ENCODE results near the gene JMJD1C.

The JMJD1C gene

DNA sequence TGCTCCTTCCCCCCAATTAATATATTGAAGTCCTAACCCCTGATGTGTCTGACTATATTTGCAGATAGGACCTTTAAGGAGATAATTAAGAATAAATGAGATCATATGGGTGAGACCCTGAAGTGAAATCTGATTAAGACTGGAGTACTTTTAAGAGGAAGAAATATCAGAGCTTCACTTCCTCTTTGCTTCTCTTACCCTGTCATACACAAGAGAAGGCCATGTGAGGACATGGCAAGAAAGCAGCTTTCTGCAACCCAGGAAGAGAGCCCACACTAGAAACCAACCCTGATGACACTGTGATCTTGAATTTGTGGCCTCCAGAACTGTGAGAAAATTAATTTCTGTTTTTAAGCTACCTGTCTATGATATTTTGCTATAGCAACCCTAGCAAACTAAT, 44.2 kb downstream of the JMJD1C start:
- Mint-ChIP-seq H3K4me3 (peak overlapping the region; percentile 35 to 36), H3K27me3 (no peaks in the 10 kb centered on the region), H3K36me3 (peaks cover 2 to 5% of the 10 kb centered on the region in 2 donors), H3K4me1 (peaks cover 15 to 32% of the 10 kb centered on the region in 2 donors), H3K27ac (peak overlapping the region; percentile 90), H3K9me3 (no peaks in the 10 kb centered on the region)
- DNase-seq, result peak; percentile 14
- ATAC-seq (replicated peaks), result peak; percentile 100

DNA sequence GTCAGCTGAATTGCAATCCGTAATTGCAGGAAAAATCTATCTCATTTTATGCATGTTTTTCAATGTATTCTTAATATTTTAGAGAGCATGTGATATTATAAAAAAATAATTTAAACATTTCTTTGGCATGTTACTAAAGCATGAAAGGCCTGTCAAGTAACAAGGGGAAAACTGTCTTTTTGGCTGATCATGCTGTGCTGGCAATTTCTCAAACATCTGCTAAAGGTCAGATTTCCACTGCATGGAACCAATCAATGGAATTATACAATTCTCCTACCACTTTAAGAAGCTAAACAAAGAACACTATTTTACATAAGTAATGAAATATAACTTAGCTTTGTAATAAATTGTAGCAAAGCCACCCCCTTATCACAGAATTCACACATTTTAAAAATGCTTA, 49.4 kb downstream of the JMJD1C start:
- H3K27me3 Mint-ChIP-seq, result no peaks in the 10 kb centered on the region
- H3K4me1 Mint-ChIP-seq, result peaks cover 13 to 22% of the 10 kb centered on the region in 2 donors
- no peak for ATAC-seq (replicated peaks)
- H3K36me3 Mint-ChIP-seq, result peaks cover 0 to 4% of the 10 kb centered on the region in 2 donors
- H3K27ac Mint-ChIP-seq, result no peak overlapping the region
- no peaks in the 10 kb centered on the region for H3K9me3 Mint-ChIP-seq
- H3K4me3 Mint-ChIP-seq, result no peak overlapping the region
- no peak for DNase-seq

DNA sequence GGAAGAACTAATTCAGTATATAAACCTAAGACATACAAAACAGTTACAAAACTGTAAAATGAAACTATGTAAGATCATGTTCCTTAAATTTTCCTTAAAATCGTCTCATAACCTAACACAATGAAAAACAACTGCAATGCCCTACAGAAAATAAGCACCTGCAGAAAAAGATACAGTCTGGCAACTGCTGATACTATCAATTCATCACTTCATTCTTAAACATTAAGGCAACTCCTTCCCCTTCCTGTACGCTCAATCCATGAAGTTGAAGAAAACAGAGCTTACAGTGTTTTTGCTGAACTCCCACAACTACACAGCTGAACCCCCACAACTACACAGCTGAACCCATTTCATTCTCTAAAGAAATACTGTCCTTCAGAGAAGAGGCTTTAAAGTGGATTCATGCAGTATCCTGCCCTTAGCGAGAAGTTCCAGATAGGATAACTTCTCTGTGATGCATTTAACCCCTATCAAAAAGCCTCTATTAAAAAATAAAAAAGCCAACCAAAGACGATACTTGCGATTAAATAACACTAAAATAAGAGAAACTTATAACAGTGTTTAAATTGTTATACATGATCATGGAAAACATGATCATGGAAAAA, 50.0 kb downstream of the JMJD1C start:
- no peak overlapping the region for H3K4me3 Mint-ChIP-seq
- peaks cover 11 to 18% of the 10 kb centered on the region in 2 donors for H3K4me1 Mint-ChIP-seq
- peaks cover 0 to 4% of the 10 kb centered on the region in 2 donors for H3K36me3 Mint-ChIP-seq
- DNase-seq, result no peak
- no peaks in the 10 kb centered on the region for H3K9me3 Mint-ChIP-seq
- no peaks in the 10 kb centered on the region for H3K27me3 Mint-ChIP-seq
- no peak for ATAC-seq (replicated peaks)
- H3K27ac Mint-ChIP-seq, result peak overlapping the region; percentile 48

DNA sequence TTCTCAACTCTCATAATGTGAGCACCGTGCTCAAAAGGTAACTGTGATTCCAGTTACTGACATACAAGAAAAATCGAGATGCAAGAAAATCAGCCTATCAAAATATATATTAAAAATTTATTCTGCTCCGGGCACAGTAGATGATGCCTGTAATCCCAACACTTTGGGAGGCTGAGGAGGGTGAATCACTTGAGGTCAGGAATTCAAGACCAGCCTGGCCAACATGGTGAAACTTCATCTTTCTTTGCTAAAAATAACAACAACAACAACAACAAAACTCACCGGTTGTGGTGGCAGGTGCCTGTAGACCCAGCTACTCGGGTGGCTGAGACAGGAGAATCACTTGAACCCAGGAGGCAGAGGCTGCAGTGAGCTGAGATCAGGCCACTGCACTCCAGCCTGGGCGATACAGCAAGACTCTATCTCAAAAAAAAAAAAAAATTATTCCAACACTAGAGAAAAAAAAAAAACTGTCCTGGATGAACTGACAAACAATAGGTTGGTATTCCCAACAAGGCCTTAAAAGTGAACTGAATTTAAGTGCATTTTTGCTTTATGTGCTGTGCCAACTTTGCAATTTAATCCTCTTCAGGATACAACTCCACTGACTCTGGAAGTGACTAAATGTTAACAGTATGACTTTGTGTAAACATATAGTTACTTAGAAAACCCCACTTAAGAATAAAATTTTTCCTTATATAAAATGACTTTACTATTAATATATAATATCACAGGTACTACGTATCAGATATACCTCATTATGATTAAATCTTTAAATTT, 51.1 kb downstream of the JMJD1C start:
- Mint-ChIP-seq H3K4me1 (peaks cover 15 to 19% of the 10 kb centered on the region in 2 donors), H3K27me3 (no peaks in the 10 kb centered on the region), H3K36me3 (peaks cover 0 to 2% of the 10 kb centered on the region in 2 donors), H3K9me3 (no peaks in the 10 kb centered on the region), H3K4me3 (no peak overlapping the region), H3K27ac (no peak overlapping the region)
- DNase-seq (no peak), ATAC-seq (replicated peaks) (no peak)

DNA sequence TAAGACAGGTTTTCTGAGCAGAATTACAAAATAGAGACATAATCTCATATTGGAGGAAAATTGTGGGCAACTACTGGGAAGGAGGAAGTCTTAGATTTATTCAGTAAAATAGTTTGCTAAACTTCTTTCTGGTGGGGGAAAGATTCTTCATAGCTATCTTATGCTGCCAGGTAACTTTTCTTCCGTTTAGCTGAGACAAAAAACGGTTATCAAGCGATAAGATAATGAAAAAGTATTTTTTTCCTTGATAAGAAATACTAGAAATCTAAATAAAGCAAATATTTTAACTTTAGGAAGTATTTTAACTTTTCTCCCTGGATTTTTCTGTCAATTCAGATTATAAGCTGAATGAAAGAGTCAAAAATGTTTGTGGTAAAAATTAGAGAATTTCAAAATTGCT, 52.3 kb downstream of the JMJD1C start:
- Mint-ChIP-seq H3K36me3 (peaks cover 0 to 2% of the 10 kb centered on the region in 2 donors), H3K4me1 (peaks cover 21 to 27% of the 10 kb centered on the region in 2 donors), H3K4me3 (no peak overlapping the region), H3K27me3 (no peaks in the 10 kb centered on the region), H3K27ac (no peak overlapping the region), H3K9me3 (no peaks in the 10 kb centered on the region)
- DNase-seq (no peak), ATAC-seq (replicated peaks) (no peak)

DNA sequence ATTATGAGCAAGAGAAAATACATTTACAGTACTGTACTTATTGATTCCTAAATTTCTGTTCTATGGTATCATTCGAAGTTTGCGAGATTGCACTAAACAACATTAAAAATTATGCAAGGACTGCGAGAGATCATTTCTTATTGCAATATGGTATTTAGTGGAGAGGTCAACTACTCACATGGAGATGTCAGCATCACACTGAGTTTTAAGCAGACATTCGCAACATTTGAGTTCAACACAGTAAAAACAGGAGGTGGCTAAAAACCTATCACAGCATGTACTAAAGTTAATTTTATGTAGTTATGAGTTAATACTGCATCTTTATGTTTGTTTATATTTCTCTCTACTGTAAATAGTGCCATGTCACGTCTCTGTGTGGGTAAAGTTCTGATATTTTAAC, 53.5 kb downstream of the JMJD1C start:
- DNase-seq, result no peak
- H3K27me3 Mint-ChIP-seq, result no peaks in the 10 kb centered on the region
- ATAC-seq (replicated peaks), result no peak

DNA sequence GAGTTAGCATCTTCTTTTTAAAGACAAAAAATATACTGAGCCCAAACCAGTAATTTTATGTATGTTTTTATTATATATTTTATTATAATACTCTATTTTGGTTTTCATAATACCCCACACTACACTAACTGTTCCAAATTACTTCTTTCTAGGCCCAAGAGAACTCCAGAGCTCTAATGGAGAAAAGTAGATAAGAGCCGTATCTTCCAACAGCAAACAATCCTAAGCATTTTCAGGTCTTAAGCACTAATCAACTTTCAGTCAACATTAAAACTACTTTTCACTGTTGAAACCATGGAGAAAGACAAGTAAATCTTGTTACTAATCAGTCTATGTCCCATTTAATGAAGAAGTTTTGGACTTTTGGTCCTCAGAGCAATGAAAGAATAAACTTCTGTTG, 55.1 kb downstream of the JMJD1C start:
- Mint-ChIP-seq H3K4me3 (no peak overlapping the region), H3K36me3 (peaks cover 8 to 9% of the 10 kb centered on the region in 2 donors), H3K9me3 (no peaks in the 10 kb centered on the region), H3K27me3 (no peaks in the 10 kb centered on the region), H3K4me1 (peaks cover 19 to 43% of the 10 kb centered on the region in 2 donors), H3K27ac (no peak overlapping the region)
- ATAC-seq (replicated peaks), result no peak
- DNase-seq, result no peak

More for the DNA sequence above, 53.5 kb downstream of the JMJD1C start:
- no peak overlapping the region for H3K27ac Mint-ChIP-seq
- no peaks in the 10 kb centered on the region for H3K9me3 Mint-ChIP-seq
- peaks cover 21 to 36% of the 10 kb centered on the region in 2 donors for H3K4me1 Mint-ChIP-seq
- peaks cover 7 to 8% of the 10 kb centered on the region in 2 donors for H3K36me3 Mint-ChIP-seq
- H3K4me3 Mint-ChIP-seq, result no peak overlapping the region

DNA sequence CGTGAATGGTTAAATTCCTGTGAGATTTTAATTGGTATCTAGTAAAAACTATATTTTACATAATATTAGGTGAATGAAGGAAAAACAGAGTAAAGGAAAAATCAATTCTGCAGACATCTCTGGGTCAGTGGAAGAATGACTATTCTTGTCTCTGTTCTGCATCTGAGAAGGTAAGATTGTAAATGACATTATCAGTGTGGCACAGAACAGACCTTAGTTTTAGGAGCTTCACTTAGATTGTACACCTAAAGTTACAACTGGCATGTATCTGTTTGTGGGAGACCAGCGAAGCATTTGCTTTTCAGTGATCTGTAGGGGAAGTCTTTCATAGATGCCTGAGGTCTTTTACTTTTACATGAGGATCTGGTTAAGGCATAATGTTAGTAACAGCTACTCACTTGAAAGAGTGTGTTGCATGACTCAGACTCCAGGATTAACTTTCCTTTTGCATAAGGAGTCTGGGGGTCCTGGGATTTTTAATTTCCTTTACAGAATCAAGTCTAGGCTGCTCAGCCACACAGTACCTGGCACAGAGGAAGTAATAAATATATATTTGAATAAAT, 56.2 kb downstream of the JMJD1C start:
- H3K27ac Mint-ChIP-seq, result no peak overlapping the region
- no peaks in the 10 kb centered on the region for H3K27me3 Mint-ChIP-seq
- ATAC-seq (replicated peaks), result peak; percentile 28 to 50
- no peaks in the 10 kb centered on the region for H3K9me3 Mint-ChIP-seq
- no peak for DNase-seq
- peak overlapping the region in 1 of 2 donors; percentile 41 for H3K4me3 Mint-ChIP-seq
- peaks cover 18 to 41% of the 10 kb centered on the region in 2 donors for H3K4me1 Mint-ChIP-seq
- H3K36me3 Mint-ChIP-seq, result peaks cover 8 to 9% of the 10 kb centered on the region in 2 donors

DNA sequence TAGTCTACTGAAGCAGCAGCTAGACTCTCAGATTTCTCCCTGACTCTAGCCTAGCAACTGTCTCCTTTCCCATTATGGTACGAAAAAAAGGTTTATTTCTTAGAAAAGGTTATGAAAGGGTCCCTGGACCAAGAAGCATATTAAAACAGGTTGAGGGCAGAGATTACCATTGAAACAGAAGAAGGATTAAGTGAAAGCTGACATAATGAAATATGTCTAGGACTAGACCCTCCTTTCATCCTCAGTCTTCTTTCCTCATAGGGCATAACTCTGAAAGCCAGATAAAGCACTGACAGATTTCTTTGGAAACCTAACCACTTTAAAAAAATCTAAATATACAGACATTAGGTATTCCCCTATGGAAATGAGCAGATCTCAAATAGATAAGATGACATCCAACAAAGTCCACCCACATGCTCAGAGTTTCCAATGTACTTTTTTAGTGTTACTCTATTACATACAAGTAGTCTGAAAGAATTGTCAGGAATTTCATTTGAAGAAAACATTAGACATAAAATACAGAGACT, 58.6 kb downstream of the JMJD1C start:
- no peaks in the 10 kb centered on the region for H3K9me3 Mint-ChIP-seq
- no peaks in the 10 kb centered on the region for H3K27me3 Mint-ChIP-seq
- H3K4me1 Mint-ChIP-seq, result peaks cover 18 to 41% of the 10 kb centered on the region in 2 donors
- peaks cover 7 to 12% of the 10 kb centered on the region in 2 donors for H3K36me3 Mint-ChIP-seq
- ATAC-seq (replicated peaks) (peak; percentile 85 to 94), DNase-seq (no peak)
- peak overlapping the region; percentile 73 for H3K27ac Mint-ChIP-seq
- H3K4me3 Mint-ChIP-seq, result peak overlapping the region; percentile 52 to 65

DNA sequence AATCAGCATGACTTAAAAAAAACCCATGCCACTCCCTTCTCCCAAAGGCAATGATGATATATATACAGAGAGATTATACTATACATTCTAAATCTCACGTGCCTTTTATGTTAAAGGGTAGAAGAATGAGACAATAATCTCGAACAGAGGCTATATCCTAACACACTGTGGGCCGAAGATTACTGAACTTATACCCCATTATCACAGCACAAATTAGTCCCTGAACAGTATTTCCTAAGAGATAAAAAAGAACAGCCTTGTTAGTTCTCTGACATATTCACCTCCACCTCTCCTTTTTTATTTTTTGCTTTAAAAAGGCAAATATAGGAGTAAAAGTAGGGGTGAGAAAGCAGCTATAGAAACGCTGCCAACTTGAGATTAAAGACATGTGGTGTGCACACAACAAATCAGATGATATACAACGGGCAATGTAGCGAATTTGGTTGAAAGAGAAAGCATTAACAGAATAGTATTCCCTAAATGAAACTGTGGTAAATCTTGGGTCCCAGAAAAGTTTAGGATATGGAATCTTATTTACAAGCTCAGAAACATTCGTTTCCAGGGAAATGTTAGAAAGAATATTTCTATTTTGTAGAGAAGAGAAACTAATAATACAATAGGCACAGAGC, 69.5 kb downstream of the JMJD1C start:
- no peaks in the 10 kb centered on the region for H3K27me3 Mint-ChIP-seq
- H3K4me1 Mint-ChIP-seq, result peaks cover 4 to 21% of the 10 kb centered on the region in 2 donors
- ATAC-seq (replicated peaks) (no peak), DNase-seq (no peak)
- no peak overlapping the region for H3K4me3 Mint-ChIP-seq
- H3K36me3 Mint-ChIP-seq, result peaks cover 10 to 21% of the 10 kb centered on the region in 2 donors
- no peak overlapping the region for H3K27ac Mint-ChIP-seq
- H3K9me3 Mint-ChIP-seq, result peaks cover 4 to 8% of the 10 kb centered on the region in 2 donors

DNA sequence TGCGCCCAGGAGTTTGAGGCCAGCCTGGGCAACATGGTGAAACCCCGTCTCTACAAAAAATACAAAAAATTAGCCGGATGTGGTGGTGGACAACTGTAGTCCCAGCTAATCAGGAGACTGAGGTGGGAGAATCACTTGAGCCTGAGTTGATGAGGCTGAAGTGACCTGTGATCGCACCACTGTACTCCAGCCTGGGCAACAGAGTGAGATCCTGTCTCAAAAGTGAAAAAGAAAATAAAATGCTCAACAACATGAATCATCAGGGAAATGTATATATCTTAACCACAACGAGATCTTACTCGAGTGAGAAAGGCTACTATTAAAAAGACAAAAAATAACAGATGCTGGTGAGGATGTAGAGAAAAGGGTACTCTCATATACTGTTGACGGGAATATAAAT, 72.7 kb downstream of the JMJD1C start:
- Mint-ChIP-seq H3K4me1 (peaks cover 9 to 25% of the 10 kb centered on the region in 2 donors), H3K27me3 (no peaks in the 10 kb centered on the region), H3K9me3 (peaks cover 15 to 21% of the 10 kb centered on the region in 2 donors), H3K36me3 (peaks cover 22 to 38% of the 10 kb centered on the region in 2 donors), H3K27ac (no peak overlapping the region), H3K4me3 (no peak overlapping the region)
- ATAC-seq (replicated peaks) (peak in 1 of 2 donors; percentile 10), DNase-seq (no peak)

DNA sequence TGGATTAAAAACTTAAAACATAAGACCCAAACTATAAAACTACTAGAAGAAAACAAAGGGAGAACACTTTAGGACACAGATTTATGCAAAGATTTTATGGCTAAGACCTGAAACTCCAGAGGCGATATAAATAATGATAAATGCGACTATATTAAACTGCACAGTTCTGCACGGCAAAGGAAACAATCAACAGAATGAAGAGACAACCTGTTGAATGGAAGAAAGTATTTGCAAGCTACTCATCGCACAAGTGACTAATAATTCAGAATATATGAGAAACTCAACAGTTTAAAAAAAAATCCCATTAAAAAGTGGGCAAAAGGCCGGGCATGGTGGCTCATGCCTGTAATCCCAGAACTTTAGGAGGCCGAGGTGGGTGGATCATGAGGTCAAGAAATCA, 73.6 kb downstream of the JMJD1C start:
- Mint-ChIP-seq H3K27me3 (no peaks in the 10 kb centered on the region), H3K4me1 (peaks cover 9 to 28% of the 10 kb centered on the region in 2 donors), H3K4me3 (no peak overlapping the region), H3K27ac (no peak overlapping the region), H3K36me3 (peaks cover 22 to 38% of the 10 kb centered on the region in 2 donors), H3K9me3 (peaks cover 15 to 21% of the 10 kb centered on the region in 2 donors)
- no peak for ATAC-seq (replicated peaks)
- DNase-seq, result no peak

DNA sequence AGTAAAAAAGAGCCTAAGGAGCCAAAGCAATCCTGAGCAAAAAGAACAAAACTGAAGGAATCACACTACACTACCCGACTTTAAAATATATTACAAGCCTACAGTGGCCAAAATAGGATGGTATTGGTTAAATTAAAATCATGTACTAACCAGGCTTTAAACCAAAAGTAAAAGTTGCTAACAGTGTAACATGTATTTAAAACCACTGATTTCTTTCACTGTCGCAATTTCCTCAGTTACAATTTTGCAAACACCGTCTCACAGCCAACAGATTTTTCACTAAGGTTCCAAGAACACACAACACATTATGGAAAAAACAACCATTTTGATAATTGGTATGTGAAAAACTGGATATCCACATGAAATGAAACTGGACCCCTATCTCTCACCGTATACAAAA, 74.0 kb downstream of the JMJD1C start:
- DNase-seq (no peak), ATAC-seq (replicated peaks) (no peak)
- Mint-ChIP-seq H3K4me3 (no peak overlapping the region), H3K9me3 (peaks cover 15 to 21% of the 10 kb centered on the region in 2 donors), H3K36me3 (peaks cover 25 to 40% of the 10 kb centered on the region in 2 donors), H3K27me3 (no peaks in the 10 kb centered on the region), H3K27ac (no peak overlapping the region), H3K4me1 (peaks cover 11 to 31% of the 10 kb centered on the region in 2 donors)

DNA sequence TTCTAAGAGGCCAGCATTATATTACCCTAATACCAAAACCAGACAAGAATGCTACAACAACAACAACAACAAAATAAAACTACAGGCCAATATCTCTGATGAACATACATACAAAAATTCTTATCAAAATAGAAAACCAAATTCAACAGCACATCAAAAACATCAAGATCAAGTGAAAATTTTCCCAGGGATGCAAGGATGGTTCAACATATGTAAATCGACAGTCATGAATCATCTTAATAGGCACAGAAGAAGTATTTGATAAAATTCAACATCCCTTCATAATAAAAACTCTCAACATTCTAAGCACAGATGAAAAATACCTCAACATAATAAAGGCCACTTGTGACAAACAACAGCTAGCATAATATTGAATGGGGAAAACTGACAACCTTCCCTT, 75.3 kb downstream of the JMJD1C start:
- Mint-ChIP-seq H3K4me1 (peaks cover 14 to 35% of the 10 kb centered on the region in 2 donors), H3K9me3 (peaks cover 15 to 21% of the 10 kb centered on the region in 2 donors), H3K36me3 (peaks cover 29 to 42% of the 10 kb centered on the region in 2 donors), H3K4me3 (no peak overlapping the region), H3K27me3 (no peaks in the 10 kb centered on the region), H3K27ac (no peak overlapping the region)
- ATAC-seq (replicated peaks) (no peak), DNase-seq (no peak)

All from stimulated activated naive B cell treated with anti-CD40 and anti-IgM and Interleukin-4, amounts not matched to agents 10 μg/mL and 1 μg/mL and 100 μg/mL, for 72 hours (primary cell).